ENCODE results near the gene ZNF827.

ZNF827 gene

GRCh38 chr4:145719752-145720624 is 218.6 kb downstream of the ZNF827 start:
- no peak for DNase-seq (ENCODE audit: low spot score)

GRCh38 chr4:145716661-145717200 is 221.9 kb downstream of the ZNF827 start:
- no peak for DNase-seq (ENCODE audit: low spot score)

GRCh38 chr4:145716200-145716599 is 222.4 kb downstream of the ZNF827 start:
- no peak for DNase-seq (ENCODE audit: low spot score)

- DNase-seq (ENCODE audit: low spot score) = no peak
Observed at GRCh38 chr4:145709843-145710242, 228.8 kb downstream of the ZNF827 start.

- DNase-seq (ENCODE audit: low spot score) = no peak
Observed at GRCh38 chr4:145709336-145709735, 229.3 kb downstream of the ZNF827 start.
